HG03354 (cell line): Measurements from ENCODE around the gene ERCC1.
"Not testable (repeated sequence)": the region's sequence is repeated elsewhere in the genome, so short reads cannot be mapped to it uniquely, and the experiment has no call there.

Experiments
- ATAC-seq: cut with Tn5 transposase; IDR thresholded peaks from one replicate; pipeline ENCODE4 v1.9.1; 2021; ENCODE audit warnings: mild to moderate bottlenecking; ENCODE audit not compliant: unreplicated experiment, poor library complexity, severe bottlenecking

Gene ERCC1

GRCh38 chr19:45437328-45437727, 13.6 kb upstream of the ERCC1 start:
- ATAC-seq, result no peak

DNA sequence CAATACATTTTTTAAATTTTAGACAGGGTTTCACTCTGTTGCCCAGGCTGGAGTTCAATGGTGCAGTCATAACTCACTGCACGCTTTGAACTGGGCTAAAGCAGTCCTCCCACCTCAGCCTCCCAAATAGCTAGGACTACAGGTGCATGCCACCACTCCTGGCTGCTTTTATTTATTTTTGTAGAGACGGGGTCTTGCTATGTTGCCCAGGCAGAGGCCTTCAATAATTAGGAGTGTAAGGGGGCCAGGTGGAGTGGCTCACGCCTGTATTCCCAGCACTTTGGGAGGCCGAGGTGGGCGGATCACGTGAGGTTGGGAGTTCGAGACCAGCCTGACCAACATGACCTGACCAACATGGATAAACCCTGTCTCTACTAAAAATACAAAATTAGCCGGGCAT, 8.8 kb upstream of the ERCC1 start:
- not testable (repeated sequence) for ATAC-seq

DNA sequence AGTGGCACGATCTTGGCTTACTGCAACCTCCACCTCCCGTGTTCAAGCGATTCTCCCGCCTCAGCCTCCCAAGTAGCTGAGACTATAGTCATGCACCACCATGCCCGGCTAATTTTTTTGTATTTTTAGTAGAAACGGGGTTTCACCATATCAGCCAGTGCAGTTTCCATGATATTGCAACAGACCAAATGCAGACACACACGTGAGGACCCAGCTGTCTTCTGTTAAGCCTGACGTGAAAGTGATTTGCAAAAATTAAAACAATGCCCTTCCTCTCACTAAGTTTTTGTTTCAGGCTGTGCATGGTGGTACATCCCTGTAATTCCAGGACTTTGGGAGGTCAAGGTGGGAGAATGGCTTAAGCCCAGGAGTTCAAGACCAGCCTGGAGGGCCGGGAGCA, 7.3 kb upstream of the ERCC1 start:
- ATAC-seq, result not testable (repeated sequence)

DNA sequence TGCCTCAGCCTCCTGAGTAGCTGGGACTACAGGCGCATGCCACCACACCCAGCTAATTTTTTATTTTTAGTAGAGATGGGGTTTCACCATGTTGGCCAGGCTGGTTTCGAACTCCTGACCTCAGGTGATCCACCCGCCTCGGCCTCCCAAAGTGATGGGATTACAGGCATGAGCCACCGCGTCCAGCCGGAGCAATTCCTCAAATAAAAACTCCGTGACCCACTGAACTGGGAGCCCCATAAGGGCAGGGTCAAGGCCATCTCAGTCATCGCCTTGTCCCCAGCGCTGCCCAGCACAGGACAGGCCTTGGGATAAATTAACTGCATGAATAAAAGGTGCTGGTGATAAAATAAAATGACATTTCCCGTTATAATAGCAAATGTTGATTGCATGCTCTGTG, 6.2 kb upstream of the ERCC1 start:
- not testable (repeated sequence) for ATAC-seq

GRCh38 chr19:45428384-45429231, 4.9 kb upstream of the ERCC1 start:
- no peak for ATAC-seq

DNA sequence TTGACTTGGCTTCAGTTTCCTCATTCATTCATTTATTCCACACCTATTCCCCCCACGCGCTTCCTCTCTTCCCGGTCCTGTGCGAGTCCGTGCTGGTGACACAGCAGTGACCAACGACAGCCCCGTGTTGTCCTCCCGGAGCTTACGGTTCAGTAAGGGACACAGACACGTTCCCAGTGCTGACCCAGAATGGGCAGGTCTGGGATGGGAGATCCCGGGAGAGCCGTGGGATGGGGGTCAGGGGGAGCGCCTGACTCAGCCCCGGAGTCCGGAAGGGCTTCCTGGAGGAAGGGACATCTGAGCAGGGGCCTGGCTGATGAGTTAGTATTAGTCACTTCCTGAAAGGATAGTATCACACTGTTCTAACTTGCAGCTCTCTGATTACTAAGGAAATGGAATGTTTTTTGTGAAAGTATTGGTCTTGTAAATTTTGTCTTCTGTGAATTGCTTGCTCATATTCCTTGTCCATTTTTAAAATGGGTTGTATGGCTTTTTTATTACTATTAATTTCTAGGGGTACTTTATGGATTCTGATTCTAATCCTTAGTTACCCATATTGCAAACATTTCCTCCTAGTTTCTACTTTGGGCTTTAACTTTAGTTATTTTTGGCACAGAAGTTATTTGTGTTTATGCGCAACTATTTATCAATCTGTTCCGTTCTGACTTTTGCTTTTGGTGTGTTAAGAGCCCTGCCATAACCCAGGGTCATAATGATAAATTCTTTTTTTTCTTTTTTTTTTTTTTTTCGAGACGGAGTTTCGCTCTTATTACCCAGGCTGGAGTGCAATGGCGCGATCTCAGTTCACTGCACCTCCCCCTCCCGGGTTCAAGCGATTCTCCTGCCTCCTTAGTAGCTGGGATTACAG, 708 bp upstream of the ERCC1 start:
- peak; percentile 25 for ATAC-seq

DNA sequence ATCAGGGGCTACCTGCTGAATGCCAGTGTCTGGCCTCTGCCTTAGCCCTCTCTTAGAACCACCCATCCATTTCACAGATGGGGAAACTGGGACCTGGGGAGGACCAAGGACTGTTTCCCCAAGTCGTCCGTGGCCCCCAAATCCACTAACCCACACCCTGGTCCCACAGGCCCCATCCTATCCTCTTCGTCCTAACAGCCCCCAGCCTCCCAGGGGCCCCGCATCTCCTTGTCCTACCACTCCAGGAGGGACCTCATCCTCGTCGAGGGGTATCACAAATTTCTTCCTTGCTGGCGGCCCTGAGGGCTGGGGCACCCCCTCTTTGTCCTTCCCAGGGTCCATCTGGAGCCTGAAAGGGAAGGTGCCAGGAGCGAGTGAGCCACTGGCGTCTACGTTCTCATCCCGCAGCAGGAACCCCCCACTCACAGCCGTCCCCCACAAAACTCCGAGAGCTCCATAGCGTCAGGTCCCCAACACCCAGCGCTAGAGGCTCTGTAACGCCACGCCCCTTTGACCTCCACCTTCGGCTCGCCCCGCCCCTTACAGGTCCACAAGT, 606 bp downstream of the ERCC1 start:
- ATAC-seq, result no peak

DNA sequence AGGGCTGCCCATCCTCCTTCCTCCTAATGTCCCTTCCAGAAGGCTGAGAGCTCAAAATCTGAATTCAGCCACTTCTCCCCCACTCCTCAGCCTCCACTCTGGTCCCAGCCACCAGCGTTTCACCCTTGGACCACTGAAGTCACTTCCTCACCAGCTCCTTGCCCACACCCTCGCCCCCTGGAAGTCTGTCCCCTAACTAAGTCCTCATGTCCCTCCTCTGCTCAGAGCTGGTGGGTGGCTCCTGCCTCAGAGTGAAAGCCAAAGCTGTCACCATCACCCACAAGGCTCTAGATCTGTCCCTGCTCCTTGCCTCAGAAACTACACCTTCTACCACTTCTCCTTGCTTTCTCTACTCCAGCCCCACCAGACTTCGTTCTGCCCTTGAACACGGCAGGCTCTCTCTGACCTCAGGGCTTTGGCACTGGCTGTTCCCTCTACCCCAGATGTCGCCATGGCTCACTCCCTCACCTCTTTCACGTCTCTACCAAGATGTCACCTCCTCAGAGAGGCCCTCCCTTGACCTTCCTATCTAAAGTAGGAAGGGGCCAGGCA, 1.7 kb downstream of the ERCC1 start:
- ATAC-seq, result no peak

DNA sequence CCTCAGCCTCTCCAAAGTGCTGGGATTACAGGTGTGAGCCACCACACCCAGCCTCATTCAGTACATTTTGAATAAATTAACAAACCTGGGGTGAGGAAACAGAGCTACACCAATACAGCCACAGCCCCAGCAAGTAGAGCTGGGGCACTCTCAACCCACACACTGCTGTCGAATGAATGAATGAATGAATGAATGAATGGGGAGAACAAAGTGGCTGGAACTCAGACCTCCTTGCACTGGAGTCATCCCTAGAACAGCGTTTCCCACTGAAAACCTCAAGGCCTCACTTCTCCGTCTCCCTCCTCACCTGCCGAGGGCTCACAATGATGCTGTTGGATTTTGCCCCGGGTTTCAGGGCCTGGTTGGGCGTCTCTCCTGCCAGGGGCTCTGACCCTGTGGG, 2.8 kb downstream of the ERCC1 start:
- no peak for ATAC-seq

- ATAC-seq, result no peak
These were observed 3.4 kb downstream of the ERCC1 start for GRCh38 chr19:45420356-45420755.

DNA sequence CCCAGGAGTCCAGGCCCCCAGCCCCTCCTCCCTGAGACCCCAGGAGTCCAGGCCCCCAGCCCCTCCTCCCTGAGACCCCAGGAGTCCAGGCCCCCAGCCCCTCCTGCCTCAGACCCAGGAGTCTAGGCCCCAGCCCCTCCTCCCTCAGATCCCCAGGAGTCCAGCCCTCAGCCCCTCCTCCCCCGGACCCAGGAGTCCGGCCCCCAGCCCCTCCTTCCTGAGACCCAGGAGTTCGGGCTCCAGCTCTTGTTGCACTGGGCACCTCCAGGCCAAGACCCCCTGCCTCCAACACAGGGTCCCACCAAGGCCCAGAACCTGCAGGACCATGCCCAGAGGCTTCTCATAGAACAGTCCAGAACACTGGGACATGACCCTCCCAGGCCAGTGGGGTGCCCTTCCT, 3.8 kb downstream of the ERCC1 start:
- no peak for ATAC-seq

DNA sequence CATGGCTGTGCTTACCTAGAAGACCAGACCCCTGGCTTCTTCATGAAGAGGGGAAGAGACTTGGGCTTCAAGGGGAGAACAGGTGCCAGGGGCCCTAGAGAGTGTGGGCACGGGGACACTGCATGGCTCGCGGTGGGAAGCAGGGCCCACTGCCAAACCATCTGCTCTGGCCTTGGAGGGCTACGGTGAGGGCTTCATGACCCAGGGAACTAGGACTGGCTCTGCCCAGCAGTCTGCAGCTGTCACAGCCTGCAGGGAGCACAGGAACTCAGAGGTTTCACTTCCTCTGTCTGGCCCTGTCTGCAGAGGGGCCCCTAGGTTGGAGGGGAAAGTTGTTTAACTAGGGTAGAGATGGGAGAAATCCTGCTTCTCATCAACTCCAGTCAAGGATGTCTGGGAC, 4.3 kb downstream of the ERCC1 start:
- ATAC-seq, result peak; percentile 61

GRCh38 chr19:45418802-45419201, 4.9 kb downstream of the ERCC1 start:
- no peak for ATAC-seq

GRCh38 chr19:45417151-45417550, 6.6 kb downstream of the ERCC1 start:
- ATAC-seq, result no peak

DNA sequence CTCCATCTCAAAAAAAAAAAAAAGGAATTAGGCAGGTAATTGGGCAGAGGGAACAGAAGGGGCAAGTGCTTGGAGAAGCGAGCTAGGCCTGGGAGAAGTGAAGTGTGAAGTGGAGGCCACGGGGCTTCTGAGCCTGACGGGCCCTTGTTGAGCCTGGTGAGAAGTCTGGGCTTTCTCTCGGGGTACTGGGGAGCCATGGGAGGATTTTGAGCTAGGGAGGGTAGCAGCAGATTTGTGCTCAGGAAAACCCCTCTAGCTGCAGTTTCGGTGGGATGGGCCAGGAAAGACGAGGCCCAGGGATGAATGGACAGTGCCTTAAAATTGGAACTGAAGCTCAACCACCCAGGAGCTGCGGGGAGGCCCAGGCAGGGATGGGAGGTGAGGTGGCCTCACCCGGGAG, 9.2 kb downstream of the ERCC1 start:
- ATAC-seq, result no peak

- no peak for ATAC-seq
These were observed 10.2 kb downstream of the ERCC1 start for GRCh38 chr19:45413497-45413896.

- not testable (repeated sequence) for ATAC-seq
These were observed 13.4 kb downstream of the ERCC1 start for GRCh38 chr19:45410330-45410729.

DNA sequence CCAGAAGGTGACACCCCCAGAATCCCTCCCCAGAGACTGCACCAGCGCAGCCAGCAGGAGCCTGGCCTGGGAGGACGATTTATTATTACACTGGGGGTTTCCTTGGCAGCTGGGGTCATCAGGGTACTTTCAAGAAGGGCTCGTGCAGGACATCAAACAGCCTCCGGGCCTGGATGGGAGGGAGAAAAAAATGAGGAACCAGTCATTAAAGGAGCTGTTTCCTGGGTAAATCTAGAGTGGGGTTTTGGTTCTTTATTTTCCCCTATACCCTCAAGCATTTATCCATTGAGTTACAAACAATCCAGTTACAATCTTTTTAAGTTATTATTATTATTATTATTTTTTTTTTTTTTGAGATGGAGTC, 14.2 kb downstream of the ERCC1 start:
- no peak for ATAC-seq

GRCh38 chr19:45408830-45409556, 14.7 kb downstream of the ERCC1 start:
- ATAC-seq, result no peak

GRCh38 chr19:45408121-45408520, 15.6 kb downstream of the ERCC1 start:
- ATAC-seq, result no peak
